HepG2 (cell line): ENCODE results near the gene NFAT5. TPM values are rescaled to one million over a fixed set of nuclear protein-coding genes. Genes with fewer than 3 reads are reported as not detected.

ENCODE experiments used
- ATAC-seq: fragments of 200-7000 bp; cut with Tn5 transposase; 3 replicates; pipeline ENCODE4 v1.9.1; 2020; ENCODE audit warnings: mild to moderate bottlenecking, moderate library complexity
- BruUV-seq: library from RNA; stranded (reverse); fragments of 400-500 nt; replicated peaks from 2 replicates; lab custom pipeline; 2021; lab: Mats Ljungman, UMichigan
- CTCF ChIA-PET: fragments of 300-600 bp; formaldehyde crosslinking; extraction: SDS; loops from one replicate; lab custom pipeline; 2021; ENCODE audit warnings: low total read pairs, inconsistent platforms, low intra/inter-chr PET ratio; lab: Yijun Ruan, JAX
- POLR2A ChIA-PET: fragments of 350-600 bp; sonication (Branson Sonifier 250); formaldehyde crosslinking; loops from one replicate; lab custom pipeline; 2020; ENCODE audit warnings: antibody characterized with exemption, inconsistent platforms; lab: Yijun Ruan, JAX
- DNase-seq: peaks from one replicate; pipeline ENCODE4 v3.0.0-alpha.2; 2015; ENCODE audit warnings: low spot score
- FAIRE-seq: peaks from 3 replicates; lab custom pipeline; 2011; peaks lifted over from hg19 to GRCh38; lab: Jason Lieb, UNC
- H2AFZ ChIP-seq: one replicate; pipeline ENCODE4 v1.6.1; 2011; ENCODE audit warnings: low read length, inconsistent platforms
- H3K27ac ChIP-seq: fragments of 300-600 bp; 3 replicates; pipeline ENCODE4 v1.8.0; 2011; ENCODE audit warnings: mixed run types, mild to moderate bottlenecking, mixed read lengths, low read length, inconsistent platforms; ENCODE audit not compliant: insufficient read depth; ENCODE audit errors: extremely low read length
- H3K27me3 ChIP-seq, 2 experiments: fragments of 200-600 bp in 1 of 2; 2 replicates in 1 of 2; 3 replicates in 1 of 2; pipeline versions ENCODE4 v1.6.0 to v1.8.0; 2011; ENCODE audit warnings: low read length in 2 of 2, mild to moderate bottlenecking in 2 of 2, moderate library complexity in 2 of 2, inconsistent platforms in 1 of 2; ENCODE audit not compliant: insufficient read depth in 2 of 2, control insufficient read depth in 1 of 2
- H3K36me3 ChIP-seq, 2 experiments: fragments of 200-600 bp in 1 of 2; replicated peaks in 1 of 2; 2 replicates in 1 of 2; 3 replicates in 1 of 2; pipeline versions ENCODE4 v1.5.1 to v1.8.0; 2011; ENCODE audit warnings: low read length in 2 of 2, inconsistent platforms in 1 of 2; ENCODE audit not compliant: insufficient read depth in 2 of 2, control insufficient read depth in 1 of 2
- H3K4me1 ChIP-seq: 2 replicates; pipeline ENCODE4 v1.5.1; 2012; ENCODE audit warnings: low read length, inconsistent platforms; ENCODE audit not compliant: insufficient read depth
- H3K4me2 ChIP-seq: 2 replicates; pipeline ENCODE4 v1.6.0; 2011; ENCODE audit warnings: low read depth, low read length, inconsistent platforms
- H3K4me3 ChIP-seq, 3 experiments: fragments of 200-600 bp in 1 of 3; sonication (generic), shearing (Covaris generic) in 1 of 3; replicated peaks in 1 of 3; 2 replicates each; pipeline ENCODE4 v1.5.1; 2011 to 2016; ENCODE audit warnings: low read length in 3 of 3, inconsistent platforms in 2 of 3, low read depth in 2 of 3, mild to moderate bottlenecking in 2 of 3, control low read depth in 1 of 3, mixed read lengths in 1 of 3; ENCODE audit not compliant: insufficient read depth in 1 of 3
- H3K79me2 ChIP-seq: one replicate; pipeline ENCODE4 v1.6.1; 2011; ENCODE audit warnings: low read length, inconsistent platforms; ENCODE audit not compliant: insufficient read depth
- H3K9ac ChIP-seq: 2 replicates; pipeline ENCODE4 v1.6.0; 2011; ENCODE audit warnings: mild to moderate bottlenecking, low read depth, low read length, inconsistent platforms; ENCODE audit not compliant: insufficient read depth
- H3K9me3 ChIP-seq: 2 replicates; pipeline ENCODE4 v1.5.1; 2012; ENCODE audit warnings: mild to moderate bottlenecking, low read length
- H4K20me1 ChIP-seq: 2 replicates; pipeline ENCODE4 v1.6.0; 2011; ENCODE audit warnings: inconsistent platforms, mild to moderate bottlenecking, low read length, moderate library complexity; ENCODE audit not compliant: insufficient read depth
- FOSL2 ChIP-seq: sonication (generic); formaldehyde crosslinking; IDR thresholded peaks from 2 replicates; pipeline ENCODE4 v1.4.0; 2020; ENCODE audit warnings: missing genetic modification reagents
- HNRNPL ChIP-seq: fragments of 200-400 bp; formaldehyde crosslinking; IDR thresholded peaks from 2 replicates; pipeline ENCODE4 v1.6.1; 2017; ENCODE audit warnings: mild to moderate bottlenecking, low read depth, low read length
- U2AF2 ChIP-seq: fragments of 200-400 bp; formaldehyde crosslinking; IDR thresholded peaks from 2 replicates; pipeline ENCODE4 v1.6.1; 2017; ENCODE audit warnings: low read depth, mild to moderate bottlenecking, low read length
- ZBTB40 ChIP-seq, 2 experiments: fragments of 450-650 bp in 1 of 2; sonication (generic) in 1 of 2; formaldehyde crosslinking in 1 of 2; IDR thresholded peaks; 2 replicates each; pipeline versions ENCODE4 v1.6.1 to v1.8.0; 2016 to 2022; ENCODE audit warnings: antibody characterized with exemption in 1 of 2, mild to moderate bottlenecking in 1 of 2, missing genetic modification reagents in 1 of 2
- ZSCAN9 ChIP-seq: IDR thresholded peaks from 2 replicates; pipeline ENCODE4 v1.6.1; 2016; ENCODE audit warnings: borderline replicate concordance
- WGBS: methylation state at CpG from one replicate; pipeline ENCODE4 v1.1.6; 2017; ENCODE audit warnings: low lambda C conversion rate; 5-methylcytosine and 5-hydroxymethylcytosine counted together
- in situ Hi-C: cut with HindIII; loops from 2 replicates; pipeline ENCODE4 v1.10.0; 2017; ENCODE audit warnings: low pct_unique_long_range_greater_than_20kb; ENCODE audit not compliant: extremely low pct_ligation_motif_present
- intact Hi-C: fragments of 100-400 bp; cut with micrococcal nuclease; formaldehyde crosslinking; loops from one replicate; pipeline ENCODE4 v1.10.0; 2022; ENCODE audit not compliant: unreplicated experiment
- polyA plus RNA-seq, 8 experiments: library from polyadenylated mRNA; depleted of rRNA in 3 of 8; stranded (reverse) in 7 of 8; unstranded in 1 of 8; fragments of >200 nt; fragmentation: Illumina TruSeq in 4 of 8; extraction: Trizol in 4 of 8; gene quantifications; 2 replicates each; pipeline versions ENCODE4 v1.2.1 to v1.2.3, GENCODE V29; 2011 to 2016; ENCODE audit warnings: low read depth in 4 of 8, missing spikeins in 1 of 8, mixed read lengths in 1 of 8; ENCODE audit not compliant: insufficient read depth in 1 of 8
- total RNA-seq, 5 experiments: library from RNA; depleted of rRNA; stranded (reverse); fragments of >200 nt; fragmentation: Illumina TruSeq; extraction: Trizol; gene quantifications; 2 replicates each; pipeline ENCODE4 v1.2.3, GENCODE V29; 2016; ENCODE audit warnings: low read depth in 1 of 5

NFAT5 gene
- total and polyA plus RNA-seq, 2 of the 13 experiments (the other 11 are each of a cell fraction or from before 2014, with no cell fraction given), result 20.5 to 54.3 TPM

- TF ChIP-seq FOSL2, result no peak; the same call in 1 of the 2 replicates
- TF ChIP-seq, all 625 proteins: peak for 87
These were observed 44.8 kb upstream of the NFAT5 start (continued) for GRCh38 chr16:69520800-69521602.

- Histone ChIP-seq H3K27me3 (no peaks in the 10 kb centered on the region), H3K36me3 (no peaks in the 10 kb centered on the region), H3K9me3 (no peaks in the 10 kb centered on the region), H3K4me2 (peak overlapping the region; percentile 72; the same call in 1 of the 2 replicates), H4K20me1 (no peaks in the 10 kb centered on the region), H3K4me3 (no peak overlapping the region), H3K4me1 (peaks cover 48% of the 10 kb centered on the region), H2AFZ (peak overlapping the region; percentile 83), H3K79me2 (no peaks in the 10 kb centered on the region), H3K27ac (peak overlapping the region; percentile 63), H3K9ac (peak overlapping the region; percentile 64; the same call in 1 of the 2 replicates)
- ChIA-PET CTCF (no interaction called here), POLR2A (interaction anchor here (1.5 to 3.0 kb wide), 4 partner anchors 8 to 125 kb away, joined by 6 to 23 read pairs (median 13); no protein-coding TSS in a partner anchor)
- WGBS, result 98% methylated on average over 5 of the region's 5 CpGs
- DNase-seq, result no peak
- in situ Hi-C loops (no loop called here), intact Hi-C loops (no loop called here)
- BruUV-seq, result no TSS peak
- no peak for ATAC-seq
- FAIRE-seq, result no peak
- no peak for TF ChIP-seq ZBTB40 (IDR thresholded peaks at IDR 0.05)
- no peak for TF ChIP-seq ZBTB40 (CRISPR knock-in tag; IDR thresholded peaks at IDR 0.05)
- TF ChIP-seq U2AF2, result no peak
- TF ChIP-seq ZSCAN9 (CRISPR knock-in tag), result no peak
- no peak for TF ChIP-seq HNRNPL
These were observed 43.7 kb upstream of the NFAT5 start for GRCh38 chr16:69522041-69522578.
